ENCODE results near the gene FXYD5.

FXYD5 gene

GRCh38 chr19:35116072-35116801 lies 38.3 kb upstream of the FXYD5 start:
- TF ChIP-seq CTCF (IDR thresholded peaks at IDR 0.05; ENCODE audit: extremely low read depth, missing control alignments): no peak
- no peak for DNase-seq (ENCODE audit: low spot score)

- no peak for TF ChIP-seq CTCF (IDR thresholded peaks at IDR 0.05; ENCODE audit: extremely low read depth, missing control alignments)
- DNase-seq (ENCODE audit: low spot score): no peak
These were observed 37.4 kb upstream of the FXYD5 start for GRCh38 chr19:35117116-35117515.

GRCh38 chr19:35117799-35118198 lies 36.7 kb upstream of the FXYD5 start:
- no peak for DNase-seq (ENCODE audit: low spot score)

GRCh38 chr19:35118268-35119020 lies 36.1 kb upstream of the FXYD5 start:
- TF ChIP-seq CTCF (IDR thresholded peaks at IDR 0.05; ENCODE audit: extremely low read depth, missing control alignments): no peak
- no peak for DNase-seq (ENCODE audit: low spot score)

More at GRCh38 chr19:35117799-35118198, 36.7 kb upstream of the FXYD5 start:
- no peak for TF ChIP-seq CTCF (IDR thresholded peaks at IDR 0.05; ENCODE audit: extremely low read depth, missing control alignments)

- DNase-seq (ENCODE audit: low spot score): no peak
- no peak for TF ChIP-seq CTCF (IDR thresholded peaks at IDR 0.05; ENCODE audit: extremely low read depth, missing control alignments)
These were observed 35.4 kb upstream of the FXYD5 start for GRCh38 chr19:35119091-35119490.

- TF ChIP-seq CTCF (IDR thresholded peaks at IDR 0.05; ENCODE audit: extremely low read depth, missing control alignments): no peak
- DNase-seq (ENCODE audit: low spot score): no peak
These were observed 34.9 kb upstream of the FXYD5 start for GRCh38 chr19:35119578-35120155.

GRCh38 chr19:35120492-35120891 lies 34.0 kb upstream of the FXYD5 start:
- no peak for TF ChIP-seq CTCF (IDR thresholded peaks at IDR 0.05; ENCODE audit: extremely low read depth, missing control alignments)
- DNase-seq (ENCODE audit: low spot score): no peak
